22Rv1 (cell line): Measurements from ENCODE around the gene SMOC2.

Experiments
- CTCF ChIP-seq: fragments of 450-650 bp; IDR thresholded peaks from 2 replicates; pipeline ENCODE4 v1.5.1; 2017; ENCODE audit warnings: mild to moderate bottlenecking
- ZFX ChIP-seq: fragments of 450-650 bp; IDR thresholded peaks from 2 replicates; pipeline ENCODE4 v1.6.1; 2017; ENCODE audit warnings: antibody characterized with exemption, borderline replicate concordance

- no peak for TF ChIP-seq CTCF
- TF ChIP-seq ZFX = no peak
Measured at GRCh38 chr6:168537540-168537884, 96.5 kb downstream of the SMOC2 start.
